HepG2 (cell line): ENCODE data around the gene DIO1. TPM values are rescaled to one million over a fixed set of nuclear protein-coding genes. Genes with fewer than 3 reads are reported as not detected.
A peak's percentile ranks its signal among the peaks of the same experiment; 100 is the strongest.

ENCODE experiments used
- ATF7-NPFF ChIP-seq: sonication (generic); formaldehyde crosslinking; IDR thresholded peaks from 2 replicates; pipeline ENCODE4 v1.8.1; 2023; ENCODE audit warnings: mild to moderate bottlenecking, low read depth, missing genetic modification reagents, moderate library complexity
- GABPB1 ChIP-seq: IDR thresholded peaks from 2 replicates; pipeline ENCODE4 v1.6.1; 2016; ENCODE audit warnings: mild to moderate bottlenecking, missing genetic modification reagents, moderate library complexity, missing compliant biosample characterization
- HOXA3 ChIP-seq: sonication (generic); formaldehyde crosslinking; IDR thresholded peaks from 2 replicates; pipeline ENCODE4 v1.5.0; 2020; ENCODE audit warnings: missing genetic modification reagents
- NAIF1 ChIP-seq: sonication (generic); formaldehyde crosslinking; IDR thresholded peaks from 2 replicates; pipeline ENCODE4 v1.5.0; 2020; ENCODE audit warnings: mild to moderate bottlenecking, missing genetic modification reagents, borderline replicate concordance
- TAF15 ChIP-seq: fragments of 200-400 bp; formaldehyde crosslinking; IDR thresholded peaks from one replicate; pipeline ENCODE4 v1.6.1; 2018; ENCODE audit warnings: mild to moderate bottlenecking, low read depth, low read length; ENCODE audit not compliant: poor library complexity, severe bottlenecking
- ZNF235 ChIP-seq: sonication (generic); formaldehyde crosslinking; IDR thresholded peaks from 2 replicates; pipeline ENCODE4 v1.8.1; 2023; ENCODE audit warnings: mild to moderate bottlenecking, missing genetic modification reagents, borderline replicate concordance
- ZNF549 ChIP-seq: sonication (generic); formaldehyde crosslinking; IDR thresholded peaks from 2 replicates; pipeline ENCODE4 v1.5.0; 2020; ENCODE audit warnings: missing genetic modification reagents
- ZNF557 ChIP-seq: sonication (generic); formaldehyde crosslinking; IDR thresholded peaks from 2 replicates; pipeline ENCODE4 v1.4.0; 2020; ENCODE audit warnings: missing genetic modification reagents
- ZNF749 ChIP-seq: sonication (generic); formaldehyde crosslinking; IDR thresholded peaks from 2 replicates; pipeline ENCODE4 v1.8.0; 2022; ENCODE audit warnings: mild to moderate bottlenecking, missing genetic modification reagents, moderate library complexity, borderline replicate concordance
- ZNF768 ChIP-seq: sonication (generic); formaldehyde crosslinking; IDR thresholded peaks from 2 replicates; pipeline ENCODE4 v1.4.0; 2020; ENCODE audit warnings: missing genetic modification reagents
- ZNF891 ChIP-seq: sonication (generic); formaldehyde crosslinking; IDR thresholded peaks from 2 replicates; pipeline ENCODE4 v1.5.0; 2020; ENCODE audit warnings: mild to moderate bottlenecking, missing genetic modification reagents
- polyA plus RNA-seq, 8 experiments: library from polyadenylated mRNA; depleted of rRNA in 3 of 8; stranded (reverse) in 7 of 8; unstranded in 1 of 8; fragments of >200 nt; fragmentation: Illumina TruSeq in 4 of 8; extraction: Trizol in 4 of 8; gene quantifications; 2 replicates each; pipeline versions ENCODE4 v1.2.1 to v1.2.3, GENCODE V29; 2011 to 2016; ENCODE audit warnings: low read depth in 4 of 8, missing spikeins in 1 of 8, mixed read lengths in 1 of 8; ENCODE audit not compliant: insufficient read depth in 1 of 8
- total RNA-seq, 5 experiments: library from RNA; depleted of rRNA; stranded (reverse); fragments of >200 nt; fragmentation: Illumina TruSeq; extraction: Trizol; gene quantifications; 2 replicates each; pipeline ENCODE4 v1.2.3, GENCODE V29; 2016; ENCODE audit warnings: low read depth in 1 of 5
- TF ChIP-seq, protein P1 (sequence below): sonication (generic); formaldehyde crosslinking; IDR thresholded peaks from 2 replicates; pipeline ENCODE4 v1.4.0; 2020; ENCODE audit warnings: missing genetic modification reagents, borderline replicate concordance
- TF ChIP-seq, protein P2 (sequence below): sonication (generic); formaldehyde crosslinking; IDR thresholded peaks from 2 replicates; pipeline ENCODE4 v1.8.0; 2022; ENCODE audit warnings: mild to moderate bottlenecking, missing genetic modification reagents; ENCODE audit not compliant: insufficient replicate concordance
- TF ChIP-seq, protein P3 (sequence below): sonication (generic); formaldehyde crosslinking; IDR thresholded peaks from 2 replicates; pipeline ENCODE4 v1.8.0; 2022; ENCODE audit warnings: mild to moderate bottlenecking, missing genetic modification reagents
- TF ChIP-seq, protein P4 (sequence below): sonication (generic); formaldehyde crosslinking; IDR thresholded peaks from 2 replicates; pipeline ENCODE4 v1.8.1; 2023; ENCODE audit warnings: mild to moderate bottlenecking, moderate library complexity, missing genetic modification reagents
- TF ChIP-seq, protein P5 (sequence below): sonication (generic); formaldehyde crosslinking; IDR thresholded peaks from 2 replicates; pipeline ENCODE4 v1.8.0; 2022; ENCODE audit warnings: missing genetic modification reagents, mild to moderate bottlenecking, moderate library complexity, borderline replicate concordance

Gene DIO1
- total and polyA plus RNA-seq, 2 of the 13 experiments (the other 11 are each of a cell fraction or from before 2014, with no cell fraction given), result 13.5 to 45.6 TPM

DNA sequence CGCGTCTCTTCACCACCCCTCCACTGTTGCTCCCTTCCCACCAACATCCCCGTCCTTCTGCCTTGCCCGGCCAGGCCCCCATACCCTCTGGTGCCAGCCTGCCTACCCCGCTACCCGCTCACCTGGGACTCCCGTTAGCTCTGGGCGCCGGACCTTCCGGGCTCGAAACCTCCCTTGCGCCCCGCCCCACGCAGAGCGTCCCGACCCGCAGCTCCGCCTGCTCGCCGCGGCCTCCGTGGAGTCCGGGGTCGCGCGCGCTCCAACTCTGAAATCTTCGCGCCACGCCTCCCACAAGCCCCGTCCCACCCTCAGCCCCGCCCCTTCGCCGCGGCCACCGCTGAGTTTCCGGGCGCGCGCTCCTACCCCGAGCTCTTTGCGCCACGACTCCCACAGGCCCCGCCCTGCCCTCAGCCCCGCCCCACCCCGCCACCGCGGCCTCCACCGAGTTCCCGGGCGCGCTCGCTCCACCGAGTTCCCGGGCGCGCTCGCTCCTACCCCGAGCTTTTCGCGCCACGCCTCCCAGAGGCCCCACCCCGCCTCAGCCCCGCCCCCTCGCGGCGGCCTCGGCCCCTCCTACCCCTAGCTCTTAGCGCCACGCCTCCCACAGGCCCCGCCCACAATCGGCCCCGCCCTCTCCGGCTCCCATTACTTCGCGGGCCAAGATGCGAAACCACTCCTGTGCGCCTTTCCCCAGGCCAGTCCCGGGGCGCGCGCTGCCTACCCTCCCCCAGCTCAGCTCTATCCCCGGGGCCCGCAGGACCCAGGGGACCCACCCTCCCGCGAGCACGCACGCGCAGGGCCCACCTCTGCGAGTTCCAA is 51.7 kb downstream of the DIO1 start, which contains the start of gene IFT25 (continued):
- TF ChIP-seq, protein P1, sequence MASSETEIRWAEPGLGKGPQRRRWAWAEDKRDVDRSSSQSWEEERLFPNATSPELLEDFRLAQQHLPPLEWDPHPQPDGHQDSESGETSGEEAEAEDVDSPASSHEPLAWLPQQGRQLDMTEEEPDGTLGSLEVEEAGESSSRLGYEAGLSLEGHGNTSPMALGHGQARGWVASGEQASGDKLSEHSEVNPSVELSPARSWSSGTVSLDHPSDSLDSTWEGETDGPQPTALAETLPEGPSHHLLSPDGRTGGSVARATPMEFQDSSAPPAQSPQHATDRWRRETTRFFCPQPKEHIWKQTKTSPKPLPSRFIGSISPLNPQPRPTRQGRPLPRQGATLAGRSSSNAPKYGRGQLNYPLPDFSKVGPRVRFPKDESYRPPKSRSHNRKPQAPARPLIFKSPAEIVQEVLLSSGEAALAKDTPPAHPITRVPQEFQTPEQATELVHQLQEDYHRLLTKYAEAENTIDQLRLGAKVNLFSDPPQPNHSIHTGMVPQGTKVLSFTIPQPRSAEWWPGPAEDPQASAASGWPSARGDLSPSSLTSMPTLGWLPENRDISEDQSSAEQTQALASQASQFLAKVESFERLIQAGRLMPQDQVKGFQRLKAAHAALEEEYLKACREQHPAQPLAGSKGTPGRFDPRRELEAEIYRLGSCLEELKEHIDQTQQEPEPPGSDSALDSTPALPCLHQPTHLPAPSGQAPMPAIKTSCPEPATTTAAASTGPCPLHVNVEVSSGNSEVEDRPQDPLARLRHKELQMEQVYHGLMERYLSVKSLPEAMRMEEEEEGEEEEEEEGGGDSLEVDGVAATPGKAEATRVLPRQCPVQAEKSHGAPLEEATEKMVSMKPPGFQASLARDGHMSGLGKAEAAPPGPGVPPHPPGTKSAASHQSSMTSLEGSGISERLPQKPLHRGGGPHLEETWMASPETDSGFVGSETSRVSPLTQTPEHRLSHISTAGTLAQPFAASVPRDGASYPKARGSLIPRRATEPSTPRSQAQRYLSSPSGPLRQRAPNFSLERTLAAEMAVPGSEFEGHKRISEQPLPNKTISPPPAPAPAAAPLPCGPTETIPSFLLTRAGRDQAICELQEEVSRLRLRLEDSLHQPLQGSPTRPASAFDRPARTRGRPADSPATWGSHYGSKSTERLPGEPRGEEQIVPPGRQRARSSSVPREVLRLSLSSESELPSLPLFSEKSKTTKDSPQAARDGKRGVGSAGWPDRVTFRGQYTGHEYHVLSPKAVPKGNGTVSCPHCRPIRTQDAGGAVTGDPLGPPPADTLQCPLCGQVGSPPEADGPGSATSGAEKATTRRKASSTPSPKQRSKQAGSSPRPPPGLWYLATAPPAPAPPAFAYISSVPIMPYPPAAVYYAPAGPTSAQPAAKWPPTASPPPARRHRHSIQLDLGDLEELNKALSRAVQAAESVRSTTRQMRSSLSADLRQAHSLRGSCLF (CRISPR knock-in tag), result no peak
- TF ChIP-seq ATF7-NPFF (peak; percentile 77), ZNF749 (0 out of 2 replicates have a peak, but pooled peaks have one; percentile 46), ZNF891 (CRISPR knock-in tag) (peak; percentile 59; the same call in 1 of the 2 replicates), HOXA3 (CRISPR knock-in tag) (peak; percentile 31; the same call in 1 of the 2 replicates), GABPB1 (CRISPR knock-in tag) (peak; percentile 77), ZNF768 (peak; percentile 48; the same call in 1 of the 2 replicates), ZNF549 (no peak), TAF15 (peak; percentile 56), ZNF557 (CRISPR knock-in tag) (no peak), NAIF1 (CRISPR knock-in tag) (peak; percentile 62; the same call in 1 of the 2 replicates), ZNF235 (CRISPR knock-in tag) (peak; percentile 41)
- TF ChIP-seq, protein P2, sequence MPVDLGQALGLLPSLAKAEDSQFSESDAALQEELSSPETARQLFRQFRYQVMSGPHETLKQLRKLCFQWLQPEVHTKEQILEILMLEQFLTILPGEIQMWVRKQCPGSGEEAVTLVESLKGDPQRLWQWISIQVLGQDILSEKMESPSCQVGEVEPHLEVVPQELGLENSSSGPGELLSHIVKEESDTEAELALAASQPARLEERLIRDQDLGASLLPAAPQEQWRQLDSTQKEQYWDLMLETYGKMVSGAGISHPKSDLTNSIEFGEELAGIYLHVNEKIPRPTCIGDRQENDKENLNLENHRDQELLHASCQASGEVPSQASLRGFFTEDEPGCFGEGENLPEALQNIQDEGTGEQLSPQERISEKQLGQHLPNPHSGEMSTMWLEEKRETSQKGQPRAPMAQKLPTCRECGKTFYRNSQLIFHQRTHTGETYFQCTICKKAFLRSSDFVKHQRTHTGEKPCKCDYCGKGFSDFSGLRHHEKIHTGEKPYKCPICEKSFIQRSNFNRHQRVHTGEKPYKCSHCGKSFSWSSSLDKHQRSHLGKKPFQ (CRISPR knock-in tag), result peak; percentile 47
- TF ChIP-seq, protein P3, sequence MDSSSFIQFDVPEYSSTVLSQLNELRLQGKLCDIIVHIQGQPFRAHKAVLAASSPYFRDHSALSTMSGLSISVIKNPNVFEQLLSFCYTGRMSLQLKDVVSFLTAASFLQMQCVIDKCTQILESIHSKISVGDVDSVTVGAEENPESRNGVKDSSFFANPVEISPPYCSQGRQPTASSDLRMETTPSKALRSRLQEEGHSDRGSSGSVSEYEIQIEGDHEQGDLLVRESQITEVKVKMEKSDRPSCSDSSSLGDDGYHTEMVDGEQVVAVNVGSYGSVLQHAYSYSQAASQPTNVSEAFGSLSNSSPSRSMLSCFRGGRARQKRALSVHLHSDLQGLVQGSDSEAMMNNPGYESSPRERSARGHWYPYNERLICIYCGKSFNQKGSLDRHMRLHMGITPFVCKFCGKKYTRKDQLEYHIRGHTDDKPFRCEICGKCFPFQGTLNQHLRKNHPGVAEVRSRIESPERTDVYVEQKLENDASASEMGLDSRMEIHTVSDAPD (CRISPR knock-in tag), result no peak
- TF ChIP-seq, protein P4, sequence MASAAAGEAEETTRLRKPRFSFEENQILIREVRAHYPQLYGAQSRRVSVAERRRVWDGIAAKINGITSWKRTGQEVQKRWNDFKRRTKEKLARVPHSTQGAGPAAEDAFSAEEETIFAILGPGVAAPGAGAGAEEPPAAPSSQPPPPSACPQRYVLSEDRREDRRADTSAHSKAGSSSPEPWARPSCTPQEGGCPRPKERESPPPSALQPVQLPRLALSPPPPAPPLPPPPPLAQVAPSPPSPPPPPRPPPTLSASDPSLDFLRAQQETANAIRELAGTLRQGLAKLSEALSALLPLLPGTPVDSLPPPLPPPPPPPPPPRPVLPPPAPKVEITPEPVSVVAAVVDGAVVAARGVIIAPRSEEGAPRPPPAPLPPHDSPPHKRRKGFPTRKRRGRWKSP (CRISPR knock-in tag), result peak; percentile 69; the same call in 1 of the 2 replicates
- TF ChIP-seq, protein P5, sequence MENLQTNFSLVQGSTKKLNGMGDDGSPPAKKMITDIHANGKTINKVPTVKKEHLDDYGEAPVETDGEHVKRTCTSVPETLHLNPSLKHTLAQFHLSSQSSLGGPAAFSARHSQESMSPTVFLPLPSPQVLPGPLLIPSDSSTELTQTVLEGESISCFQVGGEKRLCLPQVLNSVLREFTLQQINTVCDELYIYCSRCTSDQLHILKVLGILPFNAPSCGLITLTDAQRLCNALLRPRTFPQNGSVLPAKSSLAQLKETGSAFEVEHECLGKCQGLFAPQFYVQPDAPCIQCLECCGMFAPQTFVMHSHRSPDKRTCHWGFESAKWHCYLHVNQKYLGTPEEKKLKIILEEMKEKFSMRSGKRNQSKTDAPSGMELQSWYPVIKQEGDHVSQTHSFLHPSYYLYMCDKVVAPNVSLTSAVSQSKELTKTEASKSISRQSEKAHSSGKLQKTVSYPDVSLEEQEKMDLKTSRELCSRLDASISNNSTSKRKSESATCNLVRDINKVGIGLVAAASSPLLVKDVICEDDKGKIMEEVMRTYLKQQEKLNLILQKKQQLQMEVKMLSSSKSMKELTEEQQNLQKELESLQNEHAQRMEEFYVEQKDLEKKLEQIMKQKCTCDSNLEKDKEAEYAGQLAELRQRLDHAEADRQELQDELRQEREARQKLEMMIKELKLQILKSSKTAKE, result 0 out of 2 replicates have a peak, but pooled peaks have one; percentile 35
